NCI-H446 (cell line): ENCODE measurements around the gene RCAN2.

Experiments
- DNase-seq, 2 experiments: peaks; one replicate each; lab custom pipeline; 2025; lab: John Stamatoyannopoulos, UW

The RCAN2 gene

DNA sequence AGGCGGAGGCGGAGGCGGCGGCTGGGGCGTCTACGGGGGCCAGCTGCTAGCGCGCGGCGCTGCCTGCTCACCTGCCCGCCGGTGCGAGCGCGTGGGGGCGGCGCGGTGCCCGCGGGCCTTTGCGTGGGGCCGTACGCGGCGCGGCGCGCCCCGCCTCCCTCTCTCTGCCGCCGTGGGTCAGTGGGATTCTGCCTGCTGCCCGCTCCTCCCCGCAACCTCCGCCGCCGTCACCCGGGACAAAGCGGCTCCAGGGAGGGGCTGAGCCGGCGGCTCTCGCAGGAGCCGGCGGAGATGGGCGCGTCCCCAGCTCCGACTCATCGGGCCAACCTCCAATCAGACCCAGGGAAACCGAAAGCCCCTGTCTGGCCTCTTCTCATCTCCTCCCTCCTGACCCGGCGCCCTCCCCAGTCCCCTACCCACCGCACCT, at the start of gene RCAN2:
RCAN2 (minus strand) TSS at position 249 of the 427 bp plus-strand sequence.
- no peak for DNase-seq

DNA sequence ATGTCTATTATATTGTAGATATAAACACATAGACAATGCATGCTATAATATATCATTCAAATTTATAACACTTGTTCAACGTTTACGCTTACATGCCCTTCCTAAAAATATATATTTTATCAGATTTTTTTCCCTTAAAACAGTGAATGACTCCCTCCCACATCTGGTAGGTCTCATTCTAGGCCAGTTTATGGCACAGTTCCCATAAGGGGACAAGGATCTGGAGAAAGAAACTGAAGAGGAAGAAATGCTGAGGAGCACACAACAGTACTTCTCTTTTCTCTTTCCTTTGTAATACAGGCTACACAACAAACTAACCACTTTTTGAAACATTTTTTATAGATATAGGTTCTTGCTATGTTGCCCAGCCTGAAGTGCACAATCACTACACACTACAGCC, 48.6 kb upstream of the RCAN2 start:
- no peak for DNase-seq

DNA sequence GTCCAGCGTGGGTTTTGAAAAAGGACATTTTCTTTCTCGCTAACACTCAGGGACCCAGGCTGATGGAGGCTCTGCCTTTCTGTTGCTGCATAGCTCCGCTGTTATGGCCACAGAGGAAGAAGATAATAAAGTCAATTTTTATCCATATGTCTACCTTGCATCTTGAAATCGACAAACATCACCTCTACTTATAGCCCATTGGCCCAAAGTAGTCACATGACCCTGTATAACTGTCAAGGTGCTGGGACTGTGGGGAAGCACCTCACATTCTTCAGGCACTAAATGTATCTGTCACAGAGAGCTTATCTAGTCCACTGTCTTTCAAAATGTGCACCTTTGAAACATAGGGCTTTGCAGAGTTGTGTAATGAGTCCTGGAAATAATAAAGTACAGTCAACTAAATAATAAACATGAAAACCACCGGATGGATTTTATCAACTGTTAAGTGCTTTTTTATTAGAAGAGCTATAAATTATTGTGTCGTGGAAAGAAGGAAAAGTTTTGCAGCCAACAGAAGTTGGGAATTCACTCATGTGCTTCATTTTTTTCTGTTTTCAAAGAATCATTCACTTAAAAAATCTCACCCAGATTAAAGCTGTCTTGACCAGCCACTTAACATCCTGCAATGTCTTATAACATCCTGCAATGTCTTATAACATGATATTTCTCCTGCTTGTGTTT, 47.7 kb upstream of the RCAN2 start:
- DNase-seq: no peak

DNA sequence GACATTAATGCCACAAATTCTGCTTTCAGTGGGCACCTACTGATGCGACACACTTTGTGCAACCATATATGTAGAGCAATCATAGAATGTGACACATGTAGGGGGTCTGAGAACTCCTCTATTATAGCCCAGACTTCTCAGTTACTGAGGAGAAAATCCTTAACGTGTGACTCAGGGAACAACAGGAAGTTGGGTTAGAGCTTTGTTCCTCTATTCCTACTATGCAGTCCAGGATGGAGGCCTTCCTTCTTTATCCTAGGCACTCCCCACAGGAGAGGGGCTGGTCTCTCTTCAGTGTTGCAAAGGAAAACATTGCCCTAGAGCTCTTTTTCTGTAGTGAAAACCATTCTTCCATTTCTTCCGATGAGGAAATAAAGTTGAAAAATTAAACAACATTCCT, 39.6 kb upstream of the RCAN2 start:
- DNase-seq: no peak

DNA sequence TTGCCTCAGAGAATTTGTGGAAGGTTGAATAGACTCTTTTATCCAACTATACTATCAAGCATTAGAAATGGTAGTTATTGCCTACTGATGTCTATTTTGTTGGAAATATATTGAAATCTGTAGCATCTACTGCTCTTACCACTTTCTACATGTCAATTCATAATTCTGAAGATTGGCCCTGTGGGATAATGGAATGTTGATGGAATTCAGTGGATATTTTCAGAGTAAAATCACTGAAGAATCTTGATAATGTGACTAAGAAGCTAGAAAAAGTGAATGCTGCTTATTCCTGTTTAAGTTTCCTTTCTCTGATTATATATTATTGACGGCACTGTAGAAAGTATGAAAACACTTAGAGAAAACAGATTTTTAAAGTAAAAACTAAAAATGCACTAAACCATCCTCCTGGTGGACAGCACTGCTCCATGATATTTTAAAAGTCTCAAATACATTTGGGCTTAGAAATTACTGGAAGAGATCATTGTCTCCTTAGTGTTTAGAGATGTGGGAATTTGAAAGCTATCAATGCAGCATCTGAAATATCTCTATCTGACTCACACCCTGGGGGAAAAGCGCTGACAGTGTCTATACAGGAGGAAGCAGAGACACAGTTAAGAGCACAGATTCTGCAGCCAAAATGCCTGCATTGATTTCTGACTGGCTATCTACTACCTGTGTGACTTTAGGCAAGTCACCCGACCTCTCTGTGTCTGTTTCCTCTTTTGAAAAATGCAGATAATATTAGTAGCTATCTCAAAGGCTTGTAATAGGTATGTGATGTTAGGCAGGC, 37.9 kb upstream of the RCAN2 start:
- no peak for DNase-seq

DNA sequence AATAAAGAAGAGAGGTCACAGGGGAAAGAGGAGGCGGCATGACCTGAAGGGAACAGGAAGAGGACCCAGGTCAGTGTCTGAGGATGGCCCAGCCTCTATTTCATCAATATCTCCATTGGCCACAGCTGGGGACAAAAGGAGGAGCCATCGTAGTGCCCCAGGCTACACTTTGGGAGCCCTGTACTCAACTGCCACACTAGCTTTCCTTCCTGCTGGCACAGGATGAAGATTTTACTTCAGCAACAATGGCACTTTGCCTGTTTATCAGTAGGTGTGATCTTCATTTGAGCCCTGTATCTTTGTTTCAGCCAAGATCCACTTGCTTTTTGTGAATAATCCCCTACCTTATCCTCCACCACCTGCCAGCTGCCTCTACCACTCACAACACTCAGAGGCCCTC, 35.4 kb upstream of the RCAN2 start:
- DNase-seq: no peak

DNA sequence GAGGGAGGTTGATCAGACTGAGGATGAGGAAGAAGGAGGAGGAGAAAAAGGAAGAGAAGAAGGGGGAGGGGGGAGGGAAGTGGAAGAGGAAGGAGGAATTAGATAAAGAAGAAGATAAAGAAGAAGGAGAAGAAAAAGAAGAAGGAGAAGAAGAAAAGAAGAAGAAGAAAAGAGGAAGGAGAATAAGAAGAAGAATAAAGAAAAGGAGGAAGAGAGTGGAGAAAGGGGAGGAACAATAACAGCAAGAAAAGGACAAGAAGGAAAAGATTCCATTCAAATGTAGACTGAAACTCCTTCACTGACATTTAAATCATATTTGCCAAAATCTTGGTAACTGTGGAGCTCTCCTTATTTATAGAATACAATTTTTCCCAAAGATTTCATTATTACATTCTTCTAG, 34.3 kb upstream of the RCAN2 start:
- no peak for DNase-seq

DNA sequence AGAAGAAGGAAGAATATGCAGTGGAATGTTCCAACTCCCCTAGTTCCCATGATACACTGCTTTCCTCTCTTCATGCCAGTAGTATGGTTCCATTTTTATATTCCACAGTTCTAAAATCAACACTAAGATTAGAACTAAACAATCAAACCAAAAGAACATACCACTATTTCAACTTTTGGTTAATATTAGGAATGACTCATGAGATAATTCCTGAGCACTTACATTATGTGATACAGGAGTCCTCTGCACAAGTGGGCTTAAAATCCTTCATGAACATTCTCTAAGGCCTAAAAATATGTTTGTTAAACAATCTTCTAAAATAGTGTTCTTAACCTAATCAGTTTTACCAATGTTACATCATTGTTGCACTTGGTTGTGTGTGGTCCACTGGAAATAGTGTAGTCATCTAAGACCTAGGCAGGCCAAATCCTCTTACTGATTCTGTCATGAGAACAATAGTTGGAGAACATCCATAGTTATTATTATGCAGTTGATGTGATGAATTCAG, 30.3 kb upstream of the RCAN2 start:
- no peak for DNase-seq

DNA sequence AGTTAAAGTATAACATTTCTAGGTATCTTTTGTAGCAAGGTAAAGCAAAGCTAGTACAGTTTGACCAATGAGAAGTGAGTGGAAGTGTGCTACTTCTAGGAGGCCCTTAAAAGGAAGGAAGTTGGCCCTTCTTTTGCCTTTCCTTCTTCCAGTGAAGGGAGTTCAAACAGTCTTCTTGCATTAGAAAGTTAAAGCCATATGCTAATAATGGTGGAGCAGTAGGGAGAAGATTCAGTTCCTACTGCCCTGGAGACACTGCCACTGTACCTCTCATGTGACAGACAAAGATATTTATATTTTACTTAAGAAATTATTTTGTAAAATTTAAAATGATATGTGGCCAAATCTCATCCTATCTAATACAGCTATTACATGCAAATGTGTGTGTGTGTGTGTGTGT, 26.0 kb upstream of the RCAN2 start:
- DNase-seq: no peak

DNA sequence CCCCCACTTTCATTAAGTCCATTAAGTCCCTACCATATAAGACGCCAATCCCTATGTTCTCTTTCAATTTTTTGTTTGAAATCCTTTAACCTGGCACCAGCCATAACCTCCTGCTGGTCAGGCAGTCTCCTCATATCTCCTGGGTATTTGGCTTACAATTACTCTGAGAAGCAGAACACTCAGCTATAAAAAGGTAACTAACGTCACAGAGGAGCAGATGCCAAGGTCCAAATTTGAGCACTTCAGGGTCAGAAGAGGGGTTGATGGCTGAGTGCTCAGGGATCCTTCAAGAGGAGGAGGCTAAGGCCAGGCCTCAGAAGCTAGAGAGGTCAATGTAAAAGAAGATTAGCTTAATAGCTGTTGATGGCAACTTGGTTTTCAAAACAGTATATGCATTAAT, 22.3 kb upstream of the RCAN2 start:
- no peak for DNase-seq

DNA sequence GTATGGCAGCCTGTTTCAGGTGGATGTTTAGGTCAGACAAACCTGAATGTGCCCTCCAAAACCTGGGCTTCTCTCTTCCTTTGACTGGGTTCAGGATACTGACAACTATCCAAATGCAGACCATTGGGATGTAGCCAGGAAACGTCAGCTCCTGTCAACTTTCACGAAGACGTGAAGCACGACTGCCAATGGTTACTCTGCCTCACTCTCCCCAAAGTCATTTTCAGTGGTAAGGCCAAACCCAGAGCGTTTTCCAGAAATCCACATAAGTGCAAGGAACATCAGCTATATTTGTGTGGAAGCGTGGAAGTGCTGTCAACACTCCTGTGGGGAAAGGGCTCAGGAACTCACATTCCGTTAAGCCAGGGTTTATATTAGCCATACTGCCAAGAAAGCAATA, 20.1 kb upstream of the RCAN2 start:
- DNase-seq: no peak

DNA sequence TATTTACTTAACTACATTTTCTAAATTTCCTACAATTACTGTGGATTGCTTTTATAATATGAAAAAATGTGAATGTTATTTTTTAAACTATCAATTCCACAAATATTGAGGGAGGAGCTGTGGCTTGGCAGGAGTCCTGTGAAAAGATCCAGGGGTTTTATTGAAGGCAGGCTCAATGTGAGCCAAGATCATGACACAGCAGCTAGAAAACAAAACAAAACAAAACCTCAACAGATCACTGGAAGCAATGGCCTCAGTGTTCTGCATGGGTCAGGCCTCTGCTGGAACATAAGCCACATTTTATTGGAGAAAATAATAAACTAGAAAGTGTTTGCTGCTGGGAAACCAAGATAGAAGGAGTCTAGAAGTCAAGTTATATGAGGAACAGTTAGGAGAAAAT, 19.4 kb upstream of the RCAN2 start:
- no peak for DNase-seq

DNA sequence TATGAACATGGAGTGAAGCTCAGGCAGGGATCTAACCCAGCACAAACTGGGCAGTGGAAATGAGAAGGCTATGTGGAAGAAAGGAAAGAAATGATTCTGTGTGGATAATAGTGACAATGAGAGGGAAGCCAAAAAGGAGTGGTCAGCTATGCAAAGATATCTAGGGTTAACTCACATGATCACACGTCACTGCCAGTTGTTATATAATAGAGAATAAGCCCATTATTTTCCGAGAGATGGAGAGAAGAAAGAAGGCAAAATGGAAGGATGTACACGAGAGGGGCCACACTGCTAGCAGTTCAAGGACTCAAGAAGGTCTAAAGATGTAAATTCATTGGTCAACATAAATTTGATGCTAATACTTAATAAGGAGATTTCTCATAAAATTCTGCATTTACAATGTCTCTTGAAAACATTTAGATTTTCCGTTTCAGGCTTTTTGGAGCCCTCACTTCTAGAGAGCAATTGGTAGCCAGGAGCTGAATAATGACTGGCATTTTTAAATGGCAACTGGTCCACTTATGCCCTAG, 18.8 kb upstream of the RCAN2 start:
- no peak for DNase-seq

DNA sequence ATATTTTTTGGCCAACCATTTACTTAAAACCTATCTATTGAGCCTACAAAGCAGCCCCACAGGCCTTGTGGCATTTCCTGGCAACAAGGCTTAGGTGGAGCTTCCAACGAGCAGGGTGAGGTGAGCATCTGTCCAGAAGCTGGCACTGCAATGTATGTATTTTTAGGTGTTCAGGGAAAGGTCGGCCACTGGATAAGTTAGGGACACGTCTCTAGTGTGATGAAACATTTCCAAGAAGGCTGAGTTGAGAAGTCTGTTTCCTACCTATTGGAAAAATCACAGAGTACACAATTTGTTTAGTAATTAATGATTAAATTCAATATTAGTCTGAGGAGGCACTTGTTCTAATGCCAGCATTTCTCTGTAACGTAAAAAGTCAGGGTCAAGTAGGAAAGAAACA, 17.8 kb upstream of the RCAN2 start:
- DNase-seq: no peak

DNA sequence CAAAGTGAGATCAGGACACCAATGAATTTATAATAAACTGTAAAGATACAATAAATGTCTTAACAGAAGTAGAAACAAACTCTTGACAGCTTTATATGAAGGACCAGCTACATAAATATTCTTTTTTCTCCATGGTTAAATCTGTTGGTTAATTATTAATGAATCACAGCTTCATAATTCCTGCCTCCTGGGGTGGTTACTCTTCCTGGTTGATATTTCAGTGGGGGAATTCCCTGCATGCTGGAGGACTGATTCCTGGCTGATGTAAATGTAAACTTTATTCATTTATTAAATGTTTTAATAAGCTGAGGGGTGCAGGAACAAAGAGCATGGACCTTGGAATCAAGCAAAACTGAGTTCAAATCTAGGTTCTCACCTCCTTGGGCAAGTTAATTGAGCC, 16.2 kb upstream of the RCAN2 start:
- DNase-seq: no peak

DNA sequence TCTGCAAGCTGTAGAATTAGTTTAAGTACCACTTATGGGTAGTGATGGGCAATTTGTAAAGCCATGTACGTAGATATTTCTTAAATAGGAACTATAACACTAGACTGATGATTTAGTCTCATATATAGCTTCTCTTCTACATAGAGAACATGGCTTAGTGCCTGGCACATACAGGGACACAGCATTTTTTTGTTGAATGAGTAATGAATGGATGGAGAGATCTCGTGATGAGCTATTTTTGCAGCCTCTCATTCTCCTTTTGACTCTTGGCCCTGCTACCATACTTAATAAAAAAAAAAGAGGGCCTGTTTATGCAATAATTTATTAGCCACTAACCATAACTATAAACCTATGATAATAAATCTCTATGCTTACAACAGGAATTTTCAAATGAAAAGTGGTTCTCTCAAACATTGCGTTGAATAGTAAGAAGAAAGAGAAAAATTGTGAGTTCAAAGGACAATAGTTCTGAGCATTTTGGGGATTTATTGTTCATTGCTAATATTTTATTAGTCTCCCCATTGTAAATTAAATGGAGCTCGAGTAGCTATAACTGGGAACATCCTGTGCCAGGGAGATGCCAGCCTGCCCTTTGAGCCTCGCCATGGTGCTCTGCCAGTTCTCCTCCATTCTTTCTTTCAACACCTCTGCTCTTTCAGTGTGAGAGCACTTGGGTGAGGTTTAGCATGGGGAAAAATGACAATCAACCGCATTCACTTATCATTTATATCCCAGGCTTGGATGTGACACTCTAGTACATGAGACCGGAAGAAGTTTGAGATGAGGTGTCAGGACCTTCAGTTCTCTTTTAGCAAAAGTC, 14.7 kb upstream of the RCAN2 start:
- DNase-seq: no peak

DNA sequence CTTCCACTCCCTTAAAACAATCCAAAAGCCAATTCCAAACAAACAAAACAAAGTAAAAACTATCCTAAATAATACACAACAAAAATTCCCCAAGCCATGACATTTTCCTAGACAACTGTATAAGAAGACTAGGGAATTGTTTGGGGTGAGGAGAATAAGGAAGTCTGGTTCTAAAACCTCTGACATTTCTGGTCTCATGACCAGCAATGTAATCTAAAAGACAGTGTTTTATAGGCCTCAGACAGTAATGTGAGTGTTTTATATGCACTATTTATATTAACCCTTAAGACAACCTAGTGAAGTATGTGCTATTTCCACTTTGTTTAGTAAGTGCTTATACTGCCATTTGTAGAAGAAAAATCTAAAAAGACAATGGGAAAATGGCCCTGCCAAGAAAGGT, 13.0 kb upstream of the RCAN2 start:
- DNase-seq: no peak

DNA sequence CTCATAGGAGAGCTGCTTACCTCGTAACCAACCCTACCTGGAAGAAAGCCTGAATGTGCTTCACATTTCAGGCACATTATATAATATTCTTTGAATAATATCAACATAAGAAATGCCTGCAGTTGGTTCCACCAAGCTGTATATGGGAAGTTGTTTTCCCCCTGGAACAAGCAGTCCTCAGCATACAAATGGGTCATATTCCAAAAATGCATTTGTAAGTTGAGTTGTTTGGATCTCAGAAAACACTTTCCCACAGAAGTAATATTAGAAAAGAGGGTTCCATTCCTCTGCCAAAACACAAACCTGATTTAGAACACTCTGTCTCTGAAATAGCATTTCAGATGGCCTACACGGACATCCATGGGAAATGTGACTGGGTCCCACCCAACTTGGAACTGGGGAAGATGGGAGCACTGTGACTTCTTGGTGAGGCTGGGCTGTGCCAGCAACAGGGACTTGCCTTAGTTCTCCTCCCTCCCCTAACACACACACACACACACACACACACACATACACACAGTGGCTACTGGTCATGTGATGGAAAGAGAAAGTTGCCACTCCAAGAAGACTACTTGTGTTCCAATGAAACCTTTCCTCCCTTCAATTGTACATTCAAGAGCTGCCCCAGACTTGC, 11.4 kb upstream of the RCAN2 start:
- DNase-seq: no peak

DNA sequence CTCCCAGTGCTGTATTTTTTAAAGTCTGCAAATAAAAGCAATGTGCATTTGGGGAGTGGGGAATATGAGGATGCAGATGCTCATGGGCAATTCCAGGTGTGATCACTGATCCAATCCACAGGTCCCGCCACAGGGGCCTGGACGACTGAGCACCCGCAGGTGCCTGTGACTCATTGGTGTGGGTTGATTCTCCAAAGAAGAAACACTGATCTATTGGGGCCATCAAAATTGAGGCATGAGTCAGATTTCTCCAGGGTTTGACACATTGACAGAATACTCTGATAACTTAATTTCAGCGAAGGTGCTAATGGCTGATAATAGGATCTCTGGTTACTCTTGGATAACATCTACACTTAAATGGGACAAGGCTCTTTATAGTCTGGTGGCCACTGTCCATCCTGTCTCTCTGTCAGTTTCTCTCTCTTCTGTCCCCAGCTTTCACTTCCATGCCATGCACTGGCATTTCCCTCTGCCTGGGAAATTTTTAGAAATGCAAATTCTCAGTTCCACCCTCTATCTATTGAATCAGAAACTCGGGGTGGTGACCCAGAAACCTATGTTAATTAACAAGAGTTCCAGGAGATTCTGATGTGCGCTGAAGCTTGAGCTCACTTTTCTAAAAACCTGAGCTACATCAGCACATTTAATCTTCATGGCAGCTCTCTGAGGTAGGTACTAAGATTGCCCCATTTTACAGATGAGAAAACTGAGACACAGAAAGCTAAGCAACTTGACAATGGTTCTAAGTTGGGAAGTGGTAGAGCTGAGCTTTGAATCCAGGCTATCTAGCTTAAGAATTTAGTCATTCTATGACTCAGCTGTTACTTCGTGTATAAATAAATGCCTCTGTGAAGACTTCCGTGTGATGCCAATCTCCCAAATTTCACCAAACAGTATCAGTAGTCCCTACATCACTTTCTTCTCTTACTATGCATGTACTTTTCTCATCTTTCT, 10.2 kb upstream of the RCAN2 start:
- no peak for DNase-seq

DNA sequence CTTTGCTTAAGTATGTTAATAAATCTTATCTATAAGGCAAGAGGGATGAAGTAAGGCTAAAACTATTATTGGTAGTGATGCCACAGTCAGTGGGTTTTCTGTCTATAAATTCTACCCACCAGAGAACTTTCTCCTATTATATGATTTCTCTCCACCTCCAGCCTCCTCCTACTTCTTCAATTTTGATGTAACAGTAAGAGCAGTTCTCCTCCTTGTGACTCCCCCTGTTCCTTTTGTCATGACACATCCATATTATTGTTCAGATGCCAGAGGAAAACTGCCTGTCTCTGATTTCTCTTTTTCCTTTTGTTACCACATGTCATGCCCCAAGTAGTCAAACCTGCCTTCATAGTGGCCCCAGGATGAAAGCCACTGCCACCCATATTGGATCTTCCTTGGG, 9.1 kb upstream of the RCAN2 start:
- no peak for DNase-seq
